22Rv1 (cell line): ENCODE results near the gene GNL3.

ENCODE experiments used
- ZFX ChIP-seq: fragments of 450-650 bp; IDR thresholded peaks from 2 replicates; pipeline ENCODE4 v1.6.1; 2017; ENCODE audit warnings: antibody characterized with exemption, borderline replicate concordance
- TF ChIP-seq, protein P1 (sequence below): fragments of 450-650 bp; IDR thresholded peaks from 2 replicates; pipeline ENCODE4 v1.5.1; 2017; ENCODE audit warnings: mild to moderate bottlenecking

DNA sequence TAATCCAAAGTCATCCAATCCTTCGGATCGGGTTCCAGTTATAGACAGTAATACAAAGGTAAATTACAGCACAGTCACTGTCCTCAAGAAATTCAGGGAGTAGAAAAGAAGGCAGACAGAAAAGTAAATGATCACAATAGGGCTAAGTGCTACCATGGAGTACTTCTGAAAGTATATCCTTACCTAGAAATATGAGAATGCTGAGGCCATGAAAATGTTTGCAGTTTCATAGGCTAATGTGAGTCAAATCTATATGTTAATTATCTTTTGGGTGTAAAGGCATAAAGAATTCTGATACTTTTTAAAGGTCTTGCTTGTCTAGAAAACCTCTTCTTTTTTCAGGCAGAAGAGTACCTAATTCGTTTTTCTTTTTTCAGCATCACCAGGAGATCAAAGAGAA, 29.9 kb upstream of the GNL3 start:
- TF ChIP-seq, protein P1, sequence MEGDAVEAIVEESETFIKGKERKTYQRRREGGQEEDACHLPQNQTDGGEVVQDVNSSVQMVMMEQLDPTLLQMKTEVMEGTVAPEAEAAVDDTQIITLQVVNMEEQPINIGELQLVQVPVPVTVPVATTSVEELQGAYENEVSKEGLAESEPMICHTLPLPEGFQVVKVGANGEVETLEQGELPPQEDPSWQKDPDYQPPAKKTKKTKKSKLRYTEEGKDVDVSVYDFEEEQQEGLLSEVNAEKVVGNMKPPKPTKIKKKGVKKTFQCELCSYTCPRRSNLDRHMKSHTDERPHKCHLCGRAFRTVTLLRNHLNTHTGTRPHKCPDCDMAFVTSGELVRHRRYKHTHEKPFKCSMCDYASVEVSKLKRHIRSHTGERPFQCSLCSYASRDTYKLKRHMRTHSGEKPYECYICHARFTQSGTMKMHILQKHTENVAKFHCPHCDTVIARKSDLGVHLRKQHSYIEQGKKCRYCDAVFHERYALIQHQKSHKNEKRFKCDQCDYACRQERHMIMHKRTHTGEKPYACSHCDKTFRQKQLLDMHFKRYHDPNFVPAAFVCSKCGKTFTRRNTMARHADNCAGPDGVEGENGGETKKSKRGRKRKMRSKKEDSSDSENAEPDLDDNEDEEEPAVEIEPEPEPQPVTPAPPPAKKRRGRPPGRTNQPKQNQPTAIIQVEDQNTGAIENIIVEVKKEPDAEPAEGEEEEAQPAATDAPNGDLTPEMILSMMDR: no peak
- TF ChIP-seq ZFX: no peak
